ENCODE measurements around the gene NCAPD2. TPM values are rescaled to one million over a fixed set of nuclear protein-coding genes. Genes with fewer than 3 reads are reported as not detected.

Gene NCAPD2
- polyA plus RNA-seq, 1 donor (not counting 4 experiments of a cell fraction or from before 2014, with no cell fraction given) = 33.7 TPM

- H3K36me3 ChIP-seq (ENCODE audit: control insufficient read depth in 2 of 2, extremely low read depth in 1 of 2, insufficient read depth in 2 of 2, low read length in 2 of 2) = peaks cover 30 to 35% of the 10 kb centered on the region in 2 experiments
- H3K4me2 ChIP-seq (ENCODE audit: control insufficient read depth, extremely low read depth, insufficient read depth, low read depth, low read length) = no peak overlapping the region
- DNase-seq (ENCODE audit: low read depth, low spot score) = no peak
Measured at GRCh38 chr12:6569312-6569711, 75.4 kb downstream of the NCAPD2 start.

GRCh38 chr12:6569786-6570185 is 75.9 kb downstream of the NCAPD2 start:
- FAIRE-seq (no peak), DNase-seq (ENCODE audit: low read depth, low spot score) (no peak)
- H3K9me3 ChIP-seq (ENCODE audit: control insufficient read depth, low read depth, low read length) = no peaks in the 10 kb centered on the region
- no peak overlapping the region for H3K4me3 ChIP-seq (ENCODE audit: control insufficient read depth in 2 of 3, extremely low read depth in 1 of 3, insufficient read depth in 2 of 3, low read depth in 1 of 3, low read length in 3 of 3)
- no peaks in the 10 kb centered on the region for H3K27me3 ChIP-seq (ENCODE audit: control insufficient read depth, extremely low read depth, insufficient read depth, low read length)
- H3K36me3 ChIP-seq (ENCODE audit: control insufficient read depth in 2 of 2, extremely low read depth in 1 of 2, insufficient read depth in 2 of 2, low read length in 2 of 2) = peaks cover 32 to 40% of the 10 kb centered on the region in 2 experiments
- no peak overlapping the region for H2AFZ ChIP-seq (ENCODE audit: control insufficient read depth, low read length)
- no peak overlapping the region for H3K4me2 ChIP-seq (ENCODE audit: control insufficient read depth, extremely low read depth, insufficient read depth, low read depth, low read length)
- no peaks in the 10 kb centered on the region for H4K20me1 ChIP-seq (ENCODE audit: control insufficient read depth, extremely low read depth, insufficient read depth, low read length)
- no peak overlapping the region for H3K9ac ChIP-seq (ENCODE audit: control insufficient read depth, extremely low read depth, insufficient read depth, low read length)
- dilution Hi-C loops (cut with MboI; ENCODE audit: extremely low pct_ligation_motif_present, low sequenced_read_pairs) = no loop called here
- H3K4me1 ChIP-seq (ENCODE audit: control insufficient read depth, extremely low read depth, insufficient read depth, low read length) = peaks cover 7% of the 10 kb centered on the region
- H3K27ac ChIP-seq (ENCODE audit: control insufficient read depth, insufficient read depth, low read length) = no peak overlapping the region
- H3K79me2 ChIP-seq (ENCODE audit: control insufficient read depth, insufficient read depth, low read length) = peaks cover 26% of the 10 kb centered on the region
- TF ChIP-seq EZH2 (IDR thresholded peaks at IDR 0.05; ENCODE audit: low read length) = no peak
- TF ChIP-seq, protein P1, sequence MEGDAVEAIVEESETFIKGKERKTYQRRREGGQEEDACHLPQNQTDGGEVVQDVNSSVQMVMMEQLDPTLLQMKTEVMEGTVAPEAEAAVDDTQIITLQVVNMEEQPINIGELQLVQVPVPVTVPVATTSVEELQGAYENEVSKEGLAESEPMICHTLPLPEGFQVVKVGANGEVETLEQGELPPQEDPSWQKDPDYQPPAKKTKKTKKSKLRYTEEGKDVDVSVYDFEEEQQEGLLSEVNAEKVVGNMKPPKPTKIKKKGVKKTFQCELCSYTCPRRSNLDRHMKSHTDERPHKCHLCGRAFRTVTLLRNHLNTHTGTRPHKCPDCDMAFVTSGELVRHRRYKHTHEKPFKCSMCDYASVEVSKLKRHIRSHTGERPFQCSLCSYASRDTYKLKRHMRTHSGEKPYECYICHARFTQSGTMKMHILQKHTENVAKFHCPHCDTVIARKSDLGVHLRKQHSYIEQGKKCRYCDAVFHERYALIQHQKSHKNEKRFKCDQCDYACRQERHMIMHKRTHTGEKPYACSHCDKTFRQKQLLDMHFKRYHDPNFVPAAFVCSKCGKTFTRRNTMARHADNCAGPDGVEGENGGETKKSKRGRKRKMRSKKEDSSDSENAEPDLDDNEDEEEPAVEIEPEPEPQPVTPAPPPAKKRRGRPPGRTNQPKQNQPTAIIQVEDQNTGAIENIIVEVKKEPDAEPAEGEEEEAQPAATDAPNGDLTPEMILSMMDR (optimal IDR thresholded peaks at IDR 0.05 in 1 of 3, IDR thresholded peaks at IDR 0.05 in 1 of 3, conservative IDR thresholded peaks at IDR 0.05 in 1 of 3; ENCODE audit: extremely low read depth in 1 of 3, insufficient read depth in 2 of 3, low read length in 3 of 3) = no peak
- no peaks in the 10 kb centered on the region for H3K9me1 ChIP-seq (ENCODE audit: control insufficient read depth, extremely low read depth, insufficient read depth, low read length)

More at GRCh38 chr12:6569312-6569711, 75.4 kb downstream of the NCAPD2 start:
- H3K27me3 ChIP-seq (ENCODE audit: control insufficient read depth, extremely low read depth, insufficient read depth, low read length) = no peaks in the 10 kb centered on the region
- no peak overlapping the region for H3K4me3 ChIP-seq (ENCODE audit: control insufficient read depth in 2 of 3, extremely low read depth in 1 of 3, insufficient read depth in 2 of 3, low read depth in 1 of 3, low read length in 3 of 3)
- peaks cover 26% of the 10 kb centered on the region for H3K79me2 ChIP-seq (ENCODE audit: control insufficient read depth, insufficient read depth, low read length)
- H4K20me1 ChIP-seq (ENCODE audit: control insufficient read depth, extremely low read depth, insufficient read depth, low read length) = no peaks in the 10 kb centered on the region
- H3K27ac ChIP-seq (ENCODE audit: control insufficient read depth, insufficient read depth, low read length) = no peak overlapping the region
- FAIRE-seq = no peak
- dilution Hi-C loops (cut with MboI; ENCODE audit: extremely low pct_ligation_motif_present, low sequenced_read_pairs) = no loop called here
- no peak overlapping the region for H2AFZ ChIP-seq (ENCODE audit: control insufficient read depth, low read length)
- no peaks in the 10 kb centered on the region for H3K9me3 ChIP-seq (ENCODE audit: control insufficient read depth, low read depth, low read length)
- peaks cover 7% of the 10 kb centered on the region for H3K4me1 ChIP-seq (ENCODE audit: control insufficient read depth, extremely low read depth, insufficient read depth, low read length)
- TF ChIP-seq, protein P1 (optimal IDR thresholded peaks at IDR 0.05 in 1 of 3, IDR thresholded peaks at IDR 0.05 in 1 of 3, conservative IDR thresholded peaks at IDR 0.05 in 1 of 3; ENCODE audit: extremely low read depth in 1 of 3, insufficient read depth in 2 of 3, low read length in 3 of 3) = no peak
- TF ChIP-seq EZH2 (IDR thresholded peaks at IDR 0.05; ENCODE audit: low read length) = no peak
- H3K9me1 ChIP-seq (ENCODE audit: control insufficient read depth, extremely low read depth, insufficient read depth, low read length) = no peaks in the 10 kb centered on the region
- no peak overlapping the region for H3K9ac ChIP-seq (ENCODE audit: control insufficient read depth, extremely low read depth, insufficient read depth, low read length)
